ENCODE measurements around the gene WASL. TPM values are rescaled to one million over a fixed set of nuclear protein-coding genes. Genes with fewer than 3 reads are reported as not detected.

The WASL gene
- total RNA-seq, 1 donor from 2014 or later: 42.7 TPM

DNA sequence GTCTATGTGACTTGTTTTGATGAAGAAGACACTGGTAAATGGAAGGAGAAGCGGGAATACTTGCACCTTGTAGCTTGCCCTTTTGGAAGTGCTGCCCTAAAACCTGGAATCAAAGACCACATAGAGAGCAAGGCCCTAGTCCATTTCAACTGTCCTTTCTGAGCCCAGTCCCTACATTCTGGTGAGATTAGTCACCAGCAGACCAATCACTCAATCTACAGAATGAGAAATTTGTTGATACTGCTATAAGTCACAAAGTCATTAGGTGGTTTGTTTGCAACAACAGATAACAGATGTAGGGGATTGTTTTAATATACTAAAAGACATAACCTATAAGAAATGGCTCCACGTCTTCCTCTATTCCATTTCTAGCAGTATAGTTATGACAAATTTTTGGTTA is 33.6 kb downstream of the WASL start:
- Mint-ChIP-seq H3K4me1 (ENCODE audit: unreplicated experiment) (peaks cover 67% of the 10 kb centered on the region), H3K9me3 (ENCODE audit: unreplicated experiment) (no peaks in the 10 kb centered on the region), H3K27me3 (ENCODE audit: unreplicated experiment) (no peaks in the 10 kb centered on the region), H3K36me3 (ENCODE audit: unreplicated experiment) (no peaks in the 10 kb centered on the region), H3K4me3 (ENCODE audit: unreplicated experiment) (no peak overlapping the region), H3K27ac (ENCODE audit: unreplicated experiment) (peak overlapping the region; percentile 79)
- no peak for TF ChIP-seq CTCF (IDR thresholded peaks at IDR 0.05)
- DNase-seq (ENCODE audit: extremely low spot score, unreplicated experiment): no peak

GRCh38 chr7:123714296-123715080 is 34.3 kb downstream of the WASL start:
- Mint-ChIP-seq H3K4me3 (ENCODE audit: unreplicated experiment) (peak overlapping the region; percentile 0), H3K27me3 (ENCODE audit: unreplicated experiment) (no peaks in the 10 kb centered on the region), H3K36me3 (ENCODE audit: unreplicated experiment) (no peaks in the 10 kb centered on the region), H3K27ac (ENCODE audit: unreplicated experiment) (peak overlapping the region; percentile 79), H3K4me1 (ENCODE audit: unreplicated experiment) (peaks cover 63% of the 10 kb centered on the region), H3K9me3 (ENCODE audit: unreplicated experiment) (no peaks in the 10 kb centered on the region)
- TF ChIP-seq CTCF (IDR thresholded peaks at IDR 0.05): no peak
- DNase-seq (ENCODE audit: extremely low spot score, unreplicated experiment): no peak

GRCh38 chr7:123712619-123713018 is 36.2 kb downstream of the WASL start:
- H3K9me3 Mint-ChIP-seq (ENCODE audit: unreplicated experiment): no peaks in the 10 kb centered on the region
- peaks cover 56% of the 10 kb centered on the region for H3K4me1 Mint-ChIP-seq (ENCODE audit: unreplicated experiment)
- TF ChIP-seq CTCF (IDR thresholded peaks at IDR 0.05): no peak
- H3K36me3 Mint-ChIP-seq (ENCODE audit: unreplicated experiment): peaks cover 10% of the 10 kb centered on the region
- H3K27me3 Mint-ChIP-seq (ENCODE audit: unreplicated experiment): no peaks in the 10 kb centered on the region
- H3K27ac Mint-ChIP-seq (ENCODE audit: unreplicated experiment): peak overlapping the region; percentile 77
- no peak for DNase-seq (ENCODE audit: extremely low spot score, unreplicated experiment)
- H3K4me3 Mint-ChIP-seq (ENCODE audit: unreplicated experiment): no peak overlapping the region

DNA sequence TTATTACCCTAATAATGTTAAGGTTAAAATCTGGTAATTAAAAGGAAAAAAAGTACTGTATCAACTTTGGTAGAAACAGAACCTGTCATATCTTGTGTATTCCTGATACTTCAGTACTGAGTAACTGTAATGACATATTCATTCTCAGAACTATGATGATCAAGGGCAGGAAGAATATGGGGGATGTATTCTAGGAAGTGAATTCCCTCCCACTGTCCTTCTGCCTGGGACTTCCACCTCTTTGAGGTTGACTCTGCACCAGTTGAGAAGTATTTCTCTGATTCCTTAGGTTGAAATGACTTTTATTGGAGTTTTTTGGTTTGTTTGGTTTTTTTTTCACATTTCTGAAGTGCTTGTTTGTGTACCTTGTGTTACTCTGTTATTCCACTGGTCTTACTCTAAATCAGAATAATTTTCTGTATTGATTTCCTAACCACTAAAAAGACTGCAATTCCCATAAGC is 36.9 kb downstream of the WASL start:
- H3K9me3 Mint-ChIP-seq (ENCODE audit: unreplicated experiment): no peaks in the 10 kb centered on the region
- DNase-seq (ENCODE audit: extremely low spot score, unreplicated experiment): no peak

More for the DNA sequence above, 36.9 kb downstream of the WASL start:
- H3K4me1 Mint-ChIP-seq (ENCODE audit: unreplicated experiment): peaks cover 52% of the 10 kb centered on the region
- H3K4me3 Mint-ChIP-seq (ENCODE audit: unreplicated experiment): no peak overlapping the region
- H3K36me3 Mint-ChIP-seq (ENCODE audit: unreplicated experiment): peaks cover 10% of the 10 kb centered on the region
- H3K27me3 Mint-ChIP-seq (ENCODE audit: unreplicated experiment): no peaks in the 10 kb centered on the region
- H3K27ac Mint-ChIP-seq (ENCODE audit: unreplicated experiment): no peak overlapping the region
- TF ChIP-seq CTCF (IDR thresholded peaks at IDR 0.05): no peak
